GM21529 (cell line): ENCODE data around the gene ZNF516.

Experiments
- ATAC-seq: cut with Tn5 transposase; IDR thresholded peaks from one replicate; pipeline ENCODE4 v1.9.1; 2021; ENCODE audit not compliant: unreplicated experiment

ZNF516 gene

GRCh38 chr18:76385681-76385975 lies 109.4 kb downstream of the ZNF516 start:
- ATAC-seq: no peak

- no peak for ATAC-seq
These were observed 110.0 kb downstream of the ZNF516 start for GRCh38 chr18:76384861-76385680.

- ATAC-seq: no peak
These were observed 110.8 kb downstream of the ZNF516 start for GRCh38 chr18:76384114-76384790.

- ATAC-seq: no peak
These were observed 111.4 kb downstream of the ZNF516 start for GRCh38 chr18:76383636-76384035.

- ATAC-seq: no peak
These were observed 112.8 kb downstream of the ZNF516 start for GRCh38 chr18:76382275-76382674.

GRCh38 chr18:76380791-76381405 lies 114.1 kb downstream of the ZNF516 start:
- ATAC-seq: no peak

GRCh38 chr18:76380127-76380729 lies 114.8 kb downstream of the ZNF516 start:
- ATAC-seq: no peak

GRCh38 chr18:76379226-76380126 lies 115.6 kb downstream of the ZNF516 start:
- no peak for ATAC-seq

- ATAC-seq: no peak
These were observed 116.4 kb downstream of the ZNF516 start for GRCh38 chr18:76378526-76379215.

GRCh38 chr18:76377359-76377756 lies 117.7 kb downstream of the ZNF516 start:
- no peak for ATAC-seq

GRCh38 chr18:76376668-76377358 lies 118.2 kb downstream of the ZNF516 start:
- no peak for ATAC-seq

GRCh38 chr18:76376225-76376624 lies 118.8 kb downstream of the ZNF516 start:
- ATAC-seq: no peak

- ATAC-seq: peak; percentile 80
These were observed 120.4 kb downstream of the ZNF516 start for GRCh38 chr18:76374330-76375281.

GRCh38 chr18:76373297-76373696 lies 121.7 kb downstream of the ZNF516 start:
- ATAC-seq: no peak

- ATAC-seq: no peak
These were observed 123.5 kb downstream of the ZNF516 start for GRCh38 chr18:76371301-76372203.

GRCh38 chr18:76370686-76371085 lies 124.4 kb downstream of the ZNF516 start:
- no peak for ATAC-seq

- no peak for ATAC-seq
These were observed 124.8 kb downstream of the ZNF516 start for GRCh38 chr18:76370201-76370600.
